Measurements from ENCODE around the gene TPCN2. TPM values are rescaled to one million over a fixed set of nuclear protein-coding genes. Genes with fewer than 3 reads are reported as not detected.

The TPCN2 gene
- total and polyA plus RNA-seq, 9 of the 15 experiments (the other 6 are each of a cell fraction or from before 2014, with no cell fraction given), result 0.66 to 10.2 (median 4.6) TPM

DNA sequence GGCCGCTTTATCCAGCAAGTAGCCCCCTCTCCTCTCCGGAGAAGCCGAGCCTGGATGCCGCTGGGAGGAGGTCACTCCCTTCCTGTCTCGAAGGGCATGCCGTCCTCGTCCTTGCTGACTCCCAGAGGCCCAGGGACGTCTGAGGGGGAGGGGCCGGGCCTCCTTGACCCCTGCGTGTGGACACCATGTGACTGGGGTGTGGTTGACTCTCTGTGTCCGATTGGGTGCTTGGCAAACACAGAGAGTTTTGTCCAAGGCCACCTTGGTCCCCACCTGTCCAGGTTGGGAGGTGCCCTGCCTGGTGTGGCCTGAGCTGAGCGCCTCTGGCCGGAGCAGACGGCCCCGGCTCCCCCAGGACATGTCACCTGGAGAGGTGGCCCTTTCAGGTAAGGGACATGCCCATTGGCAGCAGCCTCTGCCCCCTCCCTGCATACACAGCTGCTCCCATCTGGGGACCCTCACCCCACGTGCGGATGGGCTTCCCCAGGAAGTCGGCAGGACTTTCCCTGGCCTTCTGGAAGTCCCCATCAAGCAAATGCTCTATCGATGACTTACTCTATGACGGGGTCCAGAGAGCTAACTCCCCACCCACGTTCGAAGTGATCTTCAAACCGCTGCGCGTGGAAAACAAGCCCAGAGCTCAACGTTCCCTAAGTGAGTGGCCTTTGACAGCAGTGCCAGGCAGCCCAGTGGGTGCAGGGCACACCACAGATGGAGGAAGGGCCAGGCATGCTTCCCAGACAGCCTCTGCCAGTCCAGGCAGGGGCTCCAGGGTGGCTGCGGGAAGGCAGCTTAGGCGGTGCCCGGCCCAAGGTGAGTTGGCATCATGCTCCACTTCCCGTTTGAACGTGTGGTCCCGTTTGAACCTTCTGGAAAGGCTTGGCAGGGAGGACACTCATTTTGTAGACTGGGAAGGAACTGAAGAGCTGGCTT, 106.8 kb downstream of the TPCN2 start, which contains the start of gene SMIM38 (continued):
- TF ChIP-seq ZNF280B (CRISPR knock-in tag; IDR thresholded peaks at IDR 0.05), result no peak
- TF ChIP-seq, protein P1, sequence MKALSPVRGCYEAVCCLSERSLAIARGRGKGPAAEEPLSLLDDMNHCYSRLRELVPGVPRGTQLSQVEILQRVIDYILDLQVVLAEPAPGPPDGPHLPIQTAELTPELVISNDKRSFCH (CRISPR knock-in tag; IDR thresholded peaks at IDR 0.05), result no peak
- TF ChIP-seq, protein P1 (tag; IDR thresholded peaks at IDR 0.05), result no peak
- TF ChIP-seq ZNF507 (tag; conservative IDR thresholded peaks at IDR 0.05), result no peak
- no peak for TF ChIP-seq HNRNPLL (IDR thresholded peaks at IDR 0.05; ENCODE audit: low read depth, low read length, poor library complexity, severe bottlenecking)
- TF ChIP-seq TCF7 (IDR thresholded peaks at IDR 0.05; ENCODE audit: borderline replicate concordance), result no peak
- TF ChIP-seq BRD9 (IDR thresholded peaks at IDR 0.05; ENCODE audit: low read depth, partially characterized antibody), result no peak
- no peak for TF ChIP-seq ZBTB33 (CRISPR knock-in tag; IDR thresholded peaks at IDR 0.05)
- TF ChIP-seq USF1 (CRISPR knock-in tag; IDR thresholded peaks at IDR 0.05), result 0 out of 2 replicates have a peak, but pooled peaks have one; percentile 44
- no peak for TF ChIP-seq CREB1 (IDR thresholded peaks at IDR 0.05)
- TF ChIP-seq CREB1 (CRISPR knock-in tag; IDR thresholded peaks at IDR 0.05), result no peak
- TF ChIP-seq DMBX1 (CRISPR knock-in tag; IDR thresholded peaks at IDR 0.05; ENCODE audit: borderline replicate concordance), result no peak
- TF ChIP-seq HDAC1 (IDR thresholded peaks at IDR 0.05), result no peak
- TF ChIP-seq CHCHD3 (CRISPR knock-in tag; IDR thresholded peaks at IDR 0.05), result no peak
- no peak for TF ChIP-seq RFX7 (CRISPR knock-in tag; IDR thresholded peaks at IDR 0.05)
- TF ChIP-seq, protein P2, sequence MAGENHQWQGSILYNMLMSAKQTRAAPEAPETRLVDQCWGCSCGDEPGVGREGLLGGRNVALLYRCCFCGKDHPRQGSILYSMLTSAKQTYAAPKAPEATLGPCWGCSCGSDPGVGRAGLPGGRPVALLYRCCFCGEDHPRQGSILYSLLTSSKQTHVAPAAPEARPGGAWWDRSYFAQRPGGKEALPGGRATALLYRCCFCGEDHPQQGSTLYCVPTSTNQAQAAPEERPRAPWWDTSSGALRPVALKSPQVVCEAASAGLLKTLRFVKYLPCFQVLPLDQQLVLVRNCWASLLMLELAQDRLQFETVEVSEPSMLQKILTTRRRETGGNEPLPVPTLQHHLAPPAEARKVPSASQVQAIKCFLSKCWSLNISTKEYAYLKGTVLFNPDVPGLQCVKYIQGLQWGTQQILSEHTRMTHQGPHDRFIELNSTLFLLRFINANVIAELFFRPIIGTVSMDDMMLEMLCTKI (IDR thresholded peaks at IDR 0.05; ENCODE audit: partially characterized antibody), result no peak
- TF ChIP-seq, protein P3, sequence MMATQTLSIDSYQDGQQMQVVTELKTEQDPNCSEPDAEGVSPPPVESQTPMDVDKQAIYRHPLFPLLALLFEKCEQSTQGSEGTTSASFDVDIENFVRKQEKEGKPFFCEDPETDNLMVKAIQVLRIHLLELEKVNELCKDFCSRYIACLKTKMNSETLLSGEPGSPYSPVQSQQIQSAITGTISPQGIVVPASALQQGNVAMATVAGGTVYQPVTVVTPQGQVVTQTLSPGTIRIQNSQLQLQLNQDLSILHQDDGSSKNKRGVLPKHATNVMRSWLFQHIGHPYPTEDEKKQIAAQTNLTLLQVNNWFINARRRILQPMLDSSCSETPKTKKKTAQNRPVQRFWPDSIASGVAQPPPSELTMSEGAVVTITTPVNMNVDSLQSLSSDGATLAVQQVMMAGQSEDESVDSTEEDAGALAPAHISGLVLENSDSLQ (IDR thresholded peaks at IDR 0.05), result no peak
- TF ChIP-seq ZNF79 (CRISPR knock-in tag; IDR thresholded peaks at IDR 0.05; ENCODE audit: low read depth), result no peak
- TF ChIP-seq ZNF785 (CRISPR knock-in tag; IDR thresholded peaks at IDR 0.05), result no peak

Measured in K562 (cell line).